GM12892 (cell line): ENCODE data around the gene TMPRSS2.

Experiments
- POLR2A ChIP-seq: IDR thresholded peaks from 2 replicates; pipeline ENCODE4 v1.6.1; 2011; ENCODE audit warnings: low read depth, low read length, control low read depth
- TAF1 ChIP-seq: IDR thresholded peaks from 2 replicates; pipeline ENCODE4 v1.6.1; 2011; ENCODE audit warnings: low read depth, mild to moderate bottlenecking, control low read depth, low read length, borderline replicate concordance

DNA sequence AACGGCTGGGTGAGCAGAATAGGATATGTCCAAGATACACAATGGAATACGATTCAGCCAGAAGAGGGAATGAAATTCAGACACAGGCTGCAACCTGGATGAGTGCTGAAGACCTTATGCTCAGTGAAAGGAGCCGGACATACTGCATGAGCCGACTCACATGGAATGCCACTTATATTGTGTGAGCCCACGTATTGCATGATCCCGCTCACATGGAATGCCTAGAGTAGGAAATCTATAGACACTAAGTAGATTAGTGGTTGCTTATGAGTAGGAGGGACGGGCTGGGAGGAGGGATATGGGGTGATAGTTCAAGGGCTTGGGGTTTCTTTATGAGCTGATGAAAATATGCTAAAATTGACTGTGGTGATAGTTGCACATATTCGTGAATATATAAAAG, 26.8 kb downstream of the TMPRSS2 start:
- TF ChIP-seq POLR2A: no peak
- TF ChIP-seq TAF1: no peak
